T-helper 22 cell (primary cell): ENCODE data around the gene LOXL3.
"Not testable (repeated sequence)": the region's sequence is repeated elsewhere in the genome, so short reads cannot be mapped to it uniquely, and the experiment has no call there.

Source experiments
- DNase-seq: peaks from one replicate; pipeline ENCODE4 v3.0.0-alpha.2; 2020; ENCODE audit warnings: low read depth

LOXL3 gene

DNA sequence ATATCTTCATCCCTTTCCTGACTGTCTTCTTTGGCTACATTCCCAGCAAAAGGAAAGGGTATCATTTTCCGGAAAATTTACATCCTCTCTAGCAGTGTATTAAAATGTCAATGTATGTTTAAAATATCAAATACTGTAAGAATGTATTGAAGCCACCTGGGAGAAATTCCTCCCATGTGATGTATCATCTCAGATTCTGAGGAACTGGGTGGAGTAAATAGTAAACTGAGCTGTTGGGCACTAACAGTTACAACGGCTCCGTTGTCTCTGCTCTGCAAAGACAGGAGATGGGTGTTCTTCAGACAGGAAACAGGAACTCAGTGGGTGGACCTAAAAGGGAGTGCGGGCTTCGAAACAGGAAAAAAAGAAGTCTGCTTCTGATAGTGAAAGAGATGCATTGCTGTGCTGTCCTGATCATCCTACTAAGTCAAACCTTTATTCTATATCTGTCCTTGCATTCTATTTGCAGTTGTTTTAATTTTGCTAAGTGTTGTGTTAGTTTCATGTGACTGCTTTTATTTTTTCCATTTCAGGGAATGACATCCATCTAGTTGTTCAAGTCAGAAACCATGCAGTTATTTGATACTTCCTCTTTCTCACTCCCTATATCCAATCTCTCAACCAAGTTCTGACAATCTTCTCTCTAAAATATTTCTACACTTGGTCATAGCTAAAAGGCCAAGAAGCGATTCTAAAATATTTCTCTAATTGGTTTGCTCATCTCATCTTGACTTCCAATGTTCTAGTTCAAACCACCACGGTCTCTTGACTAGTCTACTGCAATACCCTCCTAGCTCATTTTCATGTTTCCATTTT, 20.2 kb upstream of the LOXL3 start:
- DNase-seq: no peak

DNA sequence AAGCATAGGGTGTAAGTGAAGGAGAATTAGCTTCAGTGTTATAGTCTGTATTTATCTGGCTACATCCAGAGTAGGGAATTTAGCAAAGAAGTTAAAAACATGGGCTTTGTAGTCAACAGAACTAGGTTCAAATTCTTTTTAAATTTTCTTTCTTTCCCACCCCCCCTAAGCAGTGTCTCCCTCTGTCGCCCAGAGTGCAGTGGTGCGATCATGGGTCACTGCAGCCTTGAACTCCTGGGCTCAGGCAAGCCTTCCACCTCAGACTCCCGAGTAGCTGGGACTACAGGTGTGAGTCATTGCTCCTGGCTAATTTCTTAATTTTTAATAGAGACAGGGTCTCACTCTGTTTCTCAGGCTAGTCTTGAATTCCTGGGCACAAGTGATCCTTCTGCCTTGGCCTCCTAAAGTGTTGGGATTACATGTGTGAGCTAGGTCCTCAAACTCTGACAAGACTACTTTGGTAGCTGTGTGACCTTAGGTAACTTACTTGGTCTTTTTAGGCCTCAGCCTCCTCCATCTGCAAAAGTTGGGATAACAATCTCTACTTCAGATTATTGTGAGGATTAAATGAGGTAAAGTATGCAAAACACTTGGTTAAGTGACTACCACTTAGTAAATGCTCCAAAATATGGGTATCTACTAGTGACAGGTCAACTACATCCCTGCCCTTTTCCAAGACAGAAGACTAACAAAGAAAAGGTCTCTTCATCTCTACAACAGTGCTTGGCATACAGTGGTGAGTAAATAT, 18.6 kb upstream of the LOXL3 start:
- no peak for DNase-seq

DNA sequence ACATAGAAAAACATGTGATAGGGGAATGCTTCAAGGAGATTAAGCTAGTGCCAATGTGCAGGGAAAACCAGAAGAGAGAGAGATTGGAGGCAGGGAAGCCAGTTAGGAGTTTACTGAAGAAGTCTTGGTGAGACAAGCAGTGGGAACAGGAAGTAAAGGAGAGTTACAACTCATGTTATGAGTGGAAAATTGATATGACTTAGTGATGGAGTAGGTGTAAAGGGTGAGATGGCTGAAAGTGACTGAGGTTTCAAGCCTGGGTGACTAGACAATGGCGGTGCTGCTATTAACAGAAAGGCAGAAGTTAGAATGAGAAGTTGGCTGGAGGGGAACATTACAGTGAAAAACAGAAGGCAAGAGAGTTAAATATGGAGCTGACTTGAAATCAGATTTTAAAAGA, 17.3 kb upstream of the LOXL3 start:
- DNase-seq: no peak

DNA sequence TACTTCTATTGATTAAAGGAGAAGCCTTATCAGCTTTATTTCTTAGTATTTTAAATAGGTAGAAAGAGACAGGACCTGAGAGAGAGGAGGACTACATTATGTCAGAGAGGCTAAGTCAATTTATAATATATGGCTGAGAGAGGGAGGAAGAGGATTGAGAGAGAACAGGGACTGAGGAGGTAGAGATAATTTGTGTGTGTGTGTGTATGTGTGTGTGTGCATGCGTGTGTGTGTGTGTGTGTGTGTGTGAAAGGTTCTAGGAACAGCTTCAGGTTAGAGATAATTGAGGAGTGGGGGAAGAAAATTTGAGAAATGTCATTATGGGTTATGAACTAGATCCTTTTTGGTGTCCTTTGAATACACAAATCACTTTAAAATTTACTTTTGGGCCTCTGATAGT, 15.9 kb upstream of the LOXL3 start:
- DNase-seq: no peak

DNA sequence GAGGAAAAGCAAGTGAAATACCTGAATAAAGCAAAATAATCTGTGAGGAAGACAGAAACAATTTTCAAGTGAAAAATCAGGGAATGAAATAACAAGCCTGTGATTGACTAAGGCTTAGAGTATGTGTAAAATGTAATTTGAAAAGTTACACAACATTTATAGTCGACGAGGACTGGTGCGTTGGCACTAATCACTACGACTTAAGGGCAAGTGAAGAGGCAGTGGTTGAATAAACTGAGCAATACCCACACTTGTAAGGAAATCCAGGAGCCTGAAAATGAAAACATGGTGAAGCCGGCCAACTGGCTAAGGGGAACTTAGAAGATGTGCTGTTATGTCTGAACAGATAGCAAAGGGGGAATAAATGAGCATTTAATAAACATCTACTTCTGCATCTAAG, 14.1 kb upstream of the LOXL3 start:
- DNase-seq: no peak

DNA sequence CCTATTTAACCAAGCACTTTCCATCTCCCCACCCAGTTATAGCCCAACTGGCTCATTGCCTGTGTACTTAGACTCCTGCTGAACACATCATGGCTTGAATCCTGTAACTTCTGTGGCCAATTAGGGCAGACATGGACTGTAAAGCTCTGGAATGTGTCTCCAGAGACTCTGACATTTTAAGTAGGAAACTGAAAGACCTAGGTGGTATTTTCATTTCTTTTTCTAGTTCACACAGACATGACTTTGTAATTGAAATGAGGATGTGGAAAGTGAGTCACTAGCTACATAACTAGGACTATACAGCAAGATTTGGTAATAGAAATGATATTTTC, 13.0 kb upstream of the LOXL3 start:
- no peak for DNase-seq

DNA sequence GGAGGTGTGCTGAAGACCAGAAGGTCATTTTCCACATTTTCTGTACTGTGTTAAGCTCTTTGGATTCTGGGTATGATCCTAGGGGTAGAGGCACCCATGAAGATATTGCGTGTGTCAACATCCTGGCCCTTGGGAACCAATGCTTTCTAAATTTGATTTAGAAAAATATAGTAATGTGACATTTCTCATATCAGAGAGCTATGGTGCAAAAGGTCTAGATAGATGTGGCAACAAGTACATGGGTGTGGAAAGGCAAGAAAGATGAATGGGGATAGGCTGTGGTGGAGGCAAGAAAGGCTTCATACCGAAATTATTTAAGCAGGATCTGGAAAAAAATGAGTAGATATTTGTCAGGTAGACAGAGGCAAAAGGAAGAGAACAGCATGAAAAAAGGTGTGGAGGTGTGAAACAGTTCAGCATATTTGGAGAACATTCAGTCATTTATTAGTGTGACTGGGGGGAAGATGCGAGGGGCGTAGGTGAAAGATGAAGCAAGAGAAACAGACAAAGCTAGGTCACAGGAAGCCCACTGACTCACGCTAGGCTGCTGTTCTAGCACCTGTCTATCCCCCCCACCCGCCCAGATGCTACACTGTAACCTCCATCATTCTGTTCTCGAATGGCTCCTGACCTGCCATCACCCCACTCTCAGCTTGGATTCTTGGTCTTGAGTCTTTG, 12.5 kb upstream of the LOXL3 start:
- DNase-seq: no peak

DNA sequence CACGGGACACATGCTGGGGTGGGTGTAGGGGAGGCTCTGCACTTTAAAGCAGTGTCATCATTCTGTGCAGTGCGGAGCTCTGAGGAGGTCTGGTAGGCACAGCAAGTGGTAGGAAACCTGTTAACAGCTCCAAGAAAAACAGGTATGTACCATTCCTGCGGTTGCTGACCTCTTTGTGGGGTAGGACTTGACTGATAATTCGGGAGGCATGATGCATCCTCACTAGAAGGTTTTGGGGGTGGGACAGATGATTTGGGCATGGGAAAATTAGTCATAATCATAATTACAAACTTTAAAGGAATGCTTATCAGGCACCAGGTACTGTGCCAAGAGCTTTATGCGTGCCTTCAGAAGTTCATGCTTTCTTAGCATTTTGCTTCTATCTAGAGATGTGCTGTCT, 10.5 kb upstream of the LOXL3 start:
- DNase-seq: no peak

DNA sequence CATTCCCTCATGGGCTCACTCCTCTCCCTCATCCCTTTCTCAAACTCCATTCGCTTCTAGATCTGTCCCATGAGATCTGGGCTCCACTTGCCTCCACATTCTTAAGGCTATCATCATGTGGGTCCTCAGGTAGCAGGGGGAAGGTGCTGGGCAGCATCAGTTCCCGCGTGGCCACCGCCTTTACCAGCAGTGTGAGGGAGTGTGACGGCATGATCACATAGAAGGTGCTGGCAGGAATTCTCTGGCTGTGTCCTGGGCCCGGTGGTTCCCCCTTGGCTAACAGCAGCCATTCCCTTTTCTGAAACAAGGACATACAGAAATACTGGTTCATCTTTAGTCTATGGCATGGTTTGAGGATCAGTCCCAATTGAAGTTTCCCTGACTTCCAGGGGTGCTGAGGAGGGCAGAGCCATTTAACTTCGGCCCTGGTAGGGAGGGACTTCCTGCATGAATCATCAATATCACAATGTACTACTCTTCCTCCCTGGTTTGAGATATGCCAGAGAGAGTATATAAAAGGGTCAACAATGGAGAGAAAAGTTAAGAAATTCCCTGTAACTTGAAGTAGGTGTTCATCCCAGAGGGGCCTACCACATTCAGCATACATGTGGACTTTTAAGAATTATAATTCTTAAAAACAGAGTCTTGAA, 8.5 kb upstream of the LOXL3 start:
- no peak for DNase-seq

DNA sequence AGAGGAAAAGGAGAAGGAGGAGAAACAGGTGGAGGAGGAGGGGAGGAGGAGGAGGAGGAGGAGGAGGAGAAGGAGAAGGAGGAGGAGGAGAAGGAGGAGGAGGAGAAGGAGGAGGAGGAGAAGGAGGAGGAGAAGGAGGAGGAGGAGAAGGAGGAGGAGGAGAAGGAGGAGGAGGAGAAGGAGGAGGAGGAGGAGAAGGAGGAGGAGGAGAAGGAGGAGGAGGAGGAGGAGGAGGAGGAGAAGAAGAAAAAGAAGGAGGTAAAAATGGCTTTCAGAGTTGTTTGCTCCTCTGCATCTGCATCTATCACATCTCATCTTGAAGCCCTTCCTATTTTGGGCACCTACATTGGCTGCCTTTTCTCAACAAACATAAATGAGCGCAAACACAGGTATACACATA, 7.3 kb upstream of the LOXL3 start:
- not testable (repeated sequence) for DNase-seq

DNA sequence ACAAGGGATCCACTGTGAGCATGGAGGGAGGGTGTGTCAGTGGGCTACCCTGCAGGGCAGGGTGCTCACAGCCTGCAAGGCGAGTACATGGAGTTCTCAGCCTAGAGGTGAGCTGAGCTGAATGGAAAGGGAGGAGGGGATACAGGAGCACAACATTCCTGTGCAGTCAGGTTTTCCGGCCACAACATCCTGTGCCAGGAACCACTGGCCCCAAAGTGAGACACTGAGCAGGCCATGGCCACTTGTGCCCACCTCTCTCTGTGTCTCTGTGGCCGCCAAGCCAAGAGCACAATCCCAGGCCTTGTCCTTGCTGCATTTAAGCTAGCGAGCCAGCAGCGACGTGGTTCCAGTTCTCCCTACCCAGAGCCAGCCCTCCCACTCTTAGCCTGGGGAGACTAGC, 6.8 kb upstream of the LOXL3 start:
- no peak for DNase-seq

DNA sequence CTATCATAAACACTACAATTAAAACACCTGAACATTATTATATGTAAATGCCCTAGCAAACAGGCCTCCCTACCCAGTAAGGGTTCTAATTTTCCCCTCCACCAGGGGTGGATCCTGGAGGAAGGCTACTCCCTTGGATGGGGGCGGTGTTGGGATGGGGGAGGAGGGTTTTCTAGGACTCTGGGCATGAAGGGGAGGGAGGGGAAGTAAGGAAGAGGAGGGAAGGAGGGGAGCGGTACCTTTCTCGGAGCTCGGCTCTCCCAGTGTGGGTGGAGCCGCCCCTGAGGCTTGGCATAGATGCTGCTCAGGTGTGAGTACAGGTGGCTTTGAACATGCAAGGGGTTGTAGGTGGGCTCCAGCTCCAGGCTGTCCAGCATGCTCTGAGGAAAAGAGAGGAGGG, 6.2 kb upstream of the LOXL3 start:
- no peak for DNase-seq

DNA sequence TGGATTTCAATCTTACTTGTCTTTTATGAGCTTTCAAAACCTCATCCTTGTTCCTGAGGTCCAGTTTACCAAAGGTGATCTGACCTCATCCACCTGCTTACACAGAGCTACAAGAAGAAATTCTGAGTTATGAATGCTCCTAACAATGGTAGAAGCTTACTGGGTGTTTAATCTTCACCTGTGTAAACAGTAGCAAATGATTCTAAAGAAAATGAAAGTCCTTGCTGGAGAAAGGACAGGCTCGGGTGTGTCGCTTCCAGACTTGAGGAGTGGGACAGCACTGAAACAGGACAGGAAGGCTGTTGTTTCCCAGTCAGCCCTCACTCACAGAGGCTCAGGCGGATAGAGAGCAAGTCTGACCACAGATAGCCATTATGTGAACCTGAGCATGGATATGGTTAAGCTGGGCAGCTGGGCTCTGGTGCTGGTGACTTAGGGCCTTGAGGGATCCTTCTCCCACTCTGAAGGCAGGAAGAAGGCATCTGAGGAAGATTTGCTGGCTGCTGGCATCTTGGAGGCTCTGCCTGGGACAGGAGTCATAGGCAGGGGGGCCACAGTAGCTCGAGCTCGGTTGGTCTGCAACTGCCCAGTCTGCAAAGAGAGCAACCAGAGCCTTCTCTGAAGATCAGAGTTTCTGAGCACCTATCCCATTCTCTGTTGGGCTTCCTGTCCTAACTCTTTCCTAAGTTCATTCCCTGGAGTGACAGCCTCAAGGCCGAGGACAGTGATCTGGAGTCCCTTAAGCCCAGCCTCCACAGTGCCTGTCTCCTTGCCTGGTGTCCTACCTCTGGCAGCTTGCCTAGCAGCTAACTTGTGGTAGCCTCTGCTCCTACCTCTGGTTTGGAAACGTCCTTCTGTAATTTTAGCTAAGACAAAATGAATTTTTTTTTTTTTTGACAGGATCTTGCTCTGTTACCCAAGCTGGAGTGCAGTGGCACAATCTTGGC, 4.8 kb upstream of the LOXL3 start:
- no peak for DNase-seq

DNA sequence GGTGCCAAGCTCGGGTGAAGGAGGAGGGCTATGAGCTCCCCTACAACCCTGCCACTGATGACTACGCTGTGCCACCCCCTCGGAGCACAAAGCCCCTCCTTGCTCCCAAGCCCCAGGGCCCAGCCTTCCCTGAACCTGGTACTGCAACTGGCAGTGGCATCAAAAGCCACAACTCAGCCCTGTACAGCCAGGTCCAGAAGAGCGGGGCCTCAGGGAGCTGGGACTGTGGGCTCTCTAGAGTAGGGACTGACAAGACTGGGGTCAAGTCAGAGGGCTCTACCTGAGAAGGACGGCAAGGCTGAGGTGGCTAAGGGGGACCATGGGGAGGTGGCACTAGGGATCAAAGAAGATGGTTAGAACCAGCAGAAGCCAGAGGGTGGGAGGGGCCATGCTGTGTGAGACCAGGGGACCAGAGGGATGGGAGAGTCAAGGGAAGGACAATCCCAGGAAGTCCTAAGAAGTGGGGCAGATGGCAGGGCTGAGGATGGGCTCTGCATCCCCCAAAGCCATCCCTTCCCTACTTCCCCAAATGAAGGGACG, 3.2 kb upstream of the LOXL3 start:
- no peak for DNase-seq

DNA sequence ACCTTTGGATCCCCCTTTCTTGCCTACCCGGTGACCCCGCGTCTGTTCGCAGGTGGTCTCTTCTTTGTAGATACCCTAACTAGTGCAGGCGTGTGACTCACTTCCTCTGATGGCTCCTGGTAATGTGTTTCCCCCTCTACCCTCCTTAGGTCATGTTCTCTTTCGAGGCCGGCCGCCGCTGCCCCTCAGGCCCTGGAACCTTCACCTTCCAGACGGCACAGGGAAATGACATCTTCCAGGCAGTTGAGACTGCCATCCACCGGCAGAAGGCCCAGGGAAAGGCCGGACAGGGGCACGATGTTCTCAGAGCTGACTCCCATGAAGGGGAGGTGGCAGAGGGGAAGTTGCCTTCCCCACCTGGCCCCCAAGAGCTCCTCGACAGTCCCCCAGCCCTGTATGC, 2.4 kb upstream of the LOXL3 start:
- DNase-seq: no peak

DNA sequence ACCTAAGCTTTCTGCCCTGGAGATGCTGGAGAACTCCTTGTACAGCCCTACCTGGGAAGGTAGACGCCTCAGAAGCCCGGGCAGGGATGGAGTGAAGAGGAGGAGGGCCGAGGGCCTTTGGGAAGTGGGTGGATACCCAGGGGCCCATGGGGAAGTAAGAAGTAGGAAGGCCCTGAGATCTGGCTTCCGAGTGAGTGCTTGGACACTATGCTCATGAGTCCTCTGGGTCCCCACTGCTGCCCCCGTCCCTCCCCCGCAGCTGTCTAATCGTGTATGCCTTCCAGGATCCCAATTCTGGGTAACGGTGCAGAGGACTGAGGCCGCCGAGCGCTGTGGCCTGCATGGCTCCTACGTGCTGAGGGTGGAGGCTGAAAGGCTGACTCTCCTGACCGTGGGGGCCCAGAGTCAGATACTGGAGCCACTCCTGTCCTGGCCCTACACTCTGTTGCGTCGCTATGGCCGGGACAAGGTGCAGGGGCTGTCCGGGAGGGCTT, 1.9 kb upstream of the LOXL3 start:
- no peak for DNase-seq

DNA sequence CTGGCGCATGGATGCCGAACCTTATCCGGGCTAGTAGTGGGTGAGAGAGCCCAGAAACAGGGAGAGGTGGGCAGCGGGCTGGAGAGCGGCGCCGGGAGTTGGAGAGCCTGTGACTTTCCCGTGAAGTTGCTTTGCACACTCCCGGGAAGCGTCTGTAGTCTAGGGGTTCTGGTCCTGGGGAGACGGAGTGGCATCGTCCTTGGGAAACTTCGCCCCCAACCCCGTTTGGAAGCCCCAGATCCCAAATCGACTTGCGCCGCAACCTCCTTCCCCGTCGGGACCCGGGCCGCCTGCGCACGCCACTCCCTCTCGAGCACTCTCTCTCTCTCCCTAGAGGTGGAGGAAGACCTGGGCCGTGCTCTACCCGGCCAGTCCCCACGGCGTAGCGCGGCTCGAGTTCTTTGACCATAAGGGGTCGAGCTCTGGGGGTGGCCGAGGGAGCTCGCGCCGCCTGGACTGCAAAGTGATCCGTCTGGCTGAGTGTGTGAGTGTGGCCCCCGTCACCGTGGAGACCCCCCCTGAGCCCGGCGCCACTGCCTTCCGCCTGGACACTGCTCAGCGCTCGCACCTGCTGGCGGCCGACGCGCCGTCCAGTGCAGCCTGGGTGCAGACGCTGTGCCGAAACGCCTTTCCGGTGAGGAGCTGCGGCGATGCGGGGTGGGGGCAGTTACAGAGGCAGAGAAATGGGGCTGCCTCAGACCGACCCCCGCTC, 1.2 kb upstream of the LOXL3 start:
- no peak for DNase-seq

DNA sequence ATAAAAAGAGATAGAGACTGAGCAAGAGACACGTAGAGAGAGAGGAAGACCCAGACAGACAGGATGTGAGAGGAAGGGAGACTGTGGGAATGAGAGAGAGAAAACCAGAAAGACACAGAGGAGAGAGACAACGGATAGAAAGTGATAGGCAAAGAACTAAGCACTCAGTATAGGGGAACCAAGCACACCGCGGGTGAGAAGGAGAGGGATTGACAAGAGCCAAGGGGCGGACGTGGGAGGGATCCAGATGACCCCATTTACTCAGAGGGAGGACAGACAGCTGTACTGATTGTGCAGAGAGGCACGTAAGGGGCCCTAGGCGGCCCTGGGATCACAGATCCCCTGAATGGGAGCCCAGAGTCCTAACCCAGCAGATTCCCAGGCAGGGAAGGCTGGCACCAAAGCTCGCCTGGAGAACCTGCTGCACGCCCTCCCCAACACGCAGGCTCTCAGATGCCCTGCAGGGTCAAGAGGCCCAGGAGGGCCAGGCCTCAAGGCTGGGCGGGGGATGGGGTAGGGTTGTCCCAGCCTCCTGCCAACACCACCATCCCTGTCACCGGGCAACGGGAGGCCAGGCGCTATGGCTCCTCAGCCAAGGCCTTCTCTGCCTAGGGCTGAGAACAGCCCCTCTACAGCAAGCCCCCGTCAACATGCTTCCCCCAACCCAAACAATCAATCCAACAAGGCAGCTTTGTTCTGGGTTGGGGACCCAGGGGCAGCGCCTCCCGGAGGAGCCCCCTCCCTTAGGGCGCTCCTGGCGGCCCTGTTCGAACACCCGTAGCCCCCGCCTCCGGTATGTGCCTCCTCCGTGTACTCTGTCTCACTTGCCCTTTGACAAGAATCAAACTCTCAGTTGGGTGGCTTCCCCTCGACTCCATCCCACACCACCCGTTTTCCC, 579 bp downstream of the LOXL3 start:
- DNase-seq: no peak
